Stimulated activated CD4-positive, alpha-beta T cell treated with anti-CD3 and anti-CD28 coated beads, Interleukin-4, amount 100 ng/mL, for 48 hours (primary cell): ENCODE data around the gene EDN1.
"Not testable (repeated sequence)": the region's sequence is repeated elsewhere in the genome, so short reads cannot be mapped to it uniquely, and the experiment has no call there.

Experiments used
- DNase-seq, 2 donors: peaks; one replicate each; pipeline ENCODE4 v3.0.0-alpha.2; 2020; ENCODE audit warnings: low read depth in 2 of 2

The EDN1 gene

DNA sequence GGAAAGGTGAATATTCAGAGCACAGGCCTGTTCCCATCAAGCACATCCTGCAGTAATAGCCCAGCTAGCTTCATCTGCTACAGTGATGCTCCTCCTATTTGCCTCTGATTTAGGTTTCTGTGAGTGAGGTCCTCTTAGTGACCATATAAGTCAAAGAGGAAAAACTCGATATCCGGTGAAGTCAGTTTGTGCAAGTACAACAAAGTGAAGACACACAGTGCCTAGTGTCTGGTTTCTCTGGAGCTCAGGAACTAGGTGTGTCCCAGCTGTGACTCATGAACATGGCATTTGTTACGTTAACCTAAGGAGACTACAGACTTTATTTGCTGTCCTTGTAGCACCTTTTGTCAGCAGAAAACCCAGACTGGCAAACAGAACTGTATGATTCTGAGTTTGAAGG, 33.9 kb downstream of the EDN1 start:
- no peak for DNase-seq

DNA sequence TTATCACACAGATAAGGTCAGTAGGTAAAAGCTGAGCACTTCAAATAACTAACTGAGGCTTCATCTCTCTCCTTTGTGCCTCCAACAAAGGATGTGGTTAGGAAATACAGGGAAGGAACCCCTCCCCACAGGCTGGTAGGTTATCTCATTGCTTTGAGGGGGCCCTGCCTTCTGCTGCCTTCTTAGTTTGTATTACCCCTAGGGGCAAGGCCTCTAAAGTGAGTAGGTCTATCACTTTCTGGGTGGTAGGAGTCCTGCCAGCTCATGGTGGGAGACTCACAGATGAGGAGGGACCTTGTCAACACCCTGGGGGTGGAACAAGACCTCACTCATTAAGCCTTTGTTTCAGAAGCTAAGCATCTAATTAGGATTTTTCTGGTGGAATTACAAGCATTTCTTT, 34.6 kb downstream of the EDN1 start:
- no peak for DNase-seq

GRCh38 chr6:12325872-12326271, 35.7 kb downstream of the EDN1 start:
- no peak for DNase-seq

GRCh38 chr6:12327391-12327790, 37.2 kb downstream of the EDN1 start:
- no peak for DNase-seq

DNA sequence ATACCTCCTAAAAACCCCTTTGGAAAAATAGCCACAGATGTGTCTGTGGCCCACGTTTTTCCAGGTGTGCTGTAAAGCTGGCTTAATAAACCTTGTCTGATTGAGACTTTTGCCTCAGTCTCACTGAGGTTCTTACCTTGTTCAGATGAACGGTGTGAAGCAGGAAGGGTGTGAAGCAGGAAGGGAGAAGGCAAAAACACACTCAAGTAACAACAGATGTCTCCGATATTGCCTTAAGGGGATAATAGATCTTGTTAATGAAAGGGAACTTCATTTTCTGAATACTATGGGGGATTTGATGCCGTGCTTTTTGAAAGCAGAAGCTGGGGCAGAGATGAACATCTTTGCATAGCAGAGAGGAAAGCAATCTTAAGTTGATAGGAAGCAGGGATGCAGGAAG, 37.8 kb downstream of the EDN1 start:
- no peak for DNase-seq

GRCh38 chr6:12328701-12329100, 38.5 kb downstream of the EDN1 start:
- DNase-seq, result no peak

DNA sequence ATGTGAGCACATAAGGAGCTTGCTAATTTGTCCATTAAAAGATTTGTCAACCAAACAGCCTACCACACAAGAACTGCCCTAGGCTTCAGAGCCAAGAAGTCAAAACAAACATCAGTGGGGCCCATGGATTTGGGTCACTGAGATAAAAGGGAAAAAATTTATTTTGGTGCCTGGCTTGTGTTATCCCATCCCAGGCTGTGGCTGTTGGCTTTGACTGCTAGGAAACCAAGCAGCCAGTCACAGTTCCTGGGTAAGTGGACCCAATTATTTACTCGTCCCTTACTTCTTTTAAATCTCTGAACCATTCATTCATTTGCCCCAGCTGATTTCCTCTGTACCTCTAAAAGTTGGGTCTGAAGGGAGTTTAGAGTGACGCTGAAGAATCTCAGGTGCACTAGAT, 41.3 kb downstream of the EDN1 start:
- no peak for DNase-seq

GRCh38 chr6:12331951-12332749, 42.0 kb downstream of the EDN1 start:
- DNase-seq, result no peak

DNA sequence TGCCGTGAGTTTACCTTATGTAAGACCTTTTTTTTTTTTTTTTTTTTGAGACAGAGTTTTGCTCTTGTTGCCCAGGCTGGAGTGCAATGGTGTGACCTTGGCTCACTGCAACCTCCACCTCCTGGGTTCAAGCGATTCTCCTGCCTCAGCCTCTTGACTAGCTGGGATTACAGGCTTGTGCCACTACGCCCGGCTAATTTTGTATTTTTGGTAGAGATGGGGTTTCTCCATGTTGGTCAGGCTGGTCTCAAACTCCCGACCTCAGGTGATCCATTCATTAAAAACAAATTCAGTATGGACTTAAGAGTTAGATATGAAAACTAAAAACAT, 42.6 kb downstream of the EDN1 start:
- not testable (repeated sequence) for DNase-seq

- no peak for DNase-seq
These were observed 43.0 kb downstream of the EDN1 start for GRCh38 chr6:12333128-12333527.

DNA sequence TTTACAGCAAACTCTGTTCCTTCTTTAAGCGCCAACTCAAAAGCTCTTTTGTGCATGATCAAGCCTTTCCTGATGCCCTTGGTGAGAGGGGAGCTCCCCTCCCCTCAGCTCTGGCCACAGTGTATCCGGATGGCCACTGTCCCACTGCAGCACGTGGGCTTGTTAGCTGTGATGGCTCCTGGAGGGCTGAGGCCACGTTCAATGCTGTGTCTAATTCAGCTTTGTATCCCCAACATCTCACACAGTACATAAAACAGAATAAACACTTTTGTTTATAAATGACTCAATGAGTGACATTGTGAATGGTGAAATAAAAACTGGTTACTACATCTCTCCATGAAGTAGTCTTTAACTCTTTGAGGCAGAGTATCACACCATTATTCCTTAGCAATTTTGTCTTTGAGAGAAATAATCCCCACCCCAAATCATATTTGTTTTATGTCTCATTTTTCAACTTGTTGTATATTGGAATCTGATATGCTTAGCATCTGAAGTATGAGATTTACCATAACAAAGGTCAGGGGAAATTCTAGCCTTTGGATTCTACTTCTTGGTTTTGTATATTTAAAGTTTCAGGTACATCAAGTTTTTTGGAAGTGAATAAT, 44.5 kb downstream of the EDN1 start:
- no peak for DNase-seq

GRCh38 chr6:12335131-12335527, 45.0 kb downstream of the EDN1 start:
- no peak for DNase-seq

- no peak for DNase-seq
These were observed 45.6 kb downstream of the EDN1 start for GRCh38 chr6:12335717-12336116.

DNA sequence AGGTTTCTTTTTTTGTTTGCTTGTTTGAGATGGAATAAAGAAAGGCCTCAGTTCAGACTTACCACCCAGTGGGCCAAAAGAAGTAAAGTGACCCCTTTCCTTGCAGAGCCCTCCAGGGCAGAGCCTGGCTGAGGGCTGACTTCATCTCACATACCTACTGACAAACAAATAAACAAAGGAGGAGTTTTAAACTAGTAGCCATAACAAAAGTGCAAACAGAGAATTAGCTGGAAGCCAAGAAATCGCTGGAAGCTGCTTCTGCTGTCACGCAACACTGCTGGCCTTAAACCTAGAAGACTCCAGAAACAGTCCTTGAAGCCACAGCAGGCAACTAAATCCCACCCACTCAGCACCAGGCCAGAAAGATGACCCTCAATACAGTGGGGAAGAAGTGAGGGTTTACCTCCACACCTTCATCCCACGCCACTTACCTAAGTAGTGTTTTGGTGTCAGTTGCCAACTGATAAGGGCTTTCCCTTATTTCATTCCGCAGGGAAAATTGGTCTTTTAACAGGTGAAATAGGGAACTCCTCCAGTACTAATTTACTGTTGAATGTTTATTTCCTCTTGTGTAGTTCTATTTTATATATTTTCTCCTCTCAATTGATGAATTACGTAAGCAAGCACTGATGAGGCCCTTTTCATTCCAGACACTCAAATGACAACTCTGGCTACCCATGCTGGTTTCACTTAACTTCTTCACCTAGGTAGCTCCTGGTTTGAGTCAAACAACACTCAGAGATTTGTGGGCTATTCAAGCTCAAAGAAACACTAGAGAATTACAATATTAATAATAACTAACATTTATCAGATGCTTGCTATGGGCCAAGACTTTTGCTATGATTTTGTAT, 46.2 kb downstream of the EDN1 start:
- DNase-seq, result no peak

- no peak for DNase-seq
These were observed 48.9 kb downstream of the EDN1 start for GRCh38 chr6:12339022-12339421.

GRCh38 chr6:12339808-12340487, 49.8 kb downstream of the EDN1 start:
- DNase-seq, result no peak

DNA sequence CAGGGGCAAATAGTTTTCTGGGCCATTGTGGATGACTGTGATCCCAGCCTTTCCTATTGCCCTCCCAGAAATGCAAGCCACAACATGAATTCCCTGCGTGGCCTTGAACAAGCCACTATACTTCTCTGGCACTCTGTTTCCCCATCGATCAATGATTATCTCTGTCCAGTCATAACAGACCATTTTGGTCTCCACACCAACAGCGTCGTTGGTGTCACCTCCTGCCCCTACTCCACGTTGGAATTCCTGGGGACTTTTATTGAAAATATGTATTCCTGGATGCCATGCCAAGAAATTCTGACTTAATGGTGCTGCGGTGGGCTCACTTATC, 50.3 kb downstream of the EDN1 start:
- DNase-seq, result no peak

DNA sequence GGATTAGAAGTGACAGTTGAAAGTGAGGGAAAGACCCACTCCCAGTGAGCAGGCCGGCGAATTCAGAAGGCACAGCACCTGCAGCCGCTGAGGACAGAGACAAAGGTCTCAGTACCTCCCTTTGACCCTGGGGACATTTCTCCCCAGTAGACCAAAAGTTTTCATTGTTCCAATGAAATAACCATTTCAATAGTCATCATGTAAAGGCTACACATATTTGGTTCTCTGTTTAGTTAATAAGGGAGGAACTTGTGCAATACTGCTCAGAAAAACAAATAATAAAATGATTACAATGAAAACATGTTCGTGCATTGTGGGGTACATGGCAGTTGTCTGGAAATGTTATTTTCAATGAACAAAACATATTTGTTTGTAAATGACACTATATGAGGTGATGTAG, 52.5 kb downstream of the EDN1 start:
- no peak for DNase-seq

- no peak for DNase-seq
These were observed 52.9 kb downstream of the EDN1 start for GRCh38 chr6:12343122-12343439.

GRCh38 chr6:12343440-12344162, 53.4 kb downstream of the EDN1 start:
- DNase-seq, result no peak

GRCh38 chr6:12344296-12344695, 54.1 kb downstream of the EDN1 start:
- no peak for DNase-seq
